B cell (primary cell): ENCODE results near the gene TMEM266. TPM values are rescaled to one million over a fixed set of nuclear protein-coding genes. Genes with fewer than 3 reads are reported as not detected.

ENCODE experiments used
- ATAC-seq: fragments of 200-7000 bp; cut with Tn5 transposase; one replicate; pipeline ENCODE4 v1.10.0; 2021; ENCODE audit warnings: low read depth, mild to moderate bottlenecking, moderate number of reproducible peaks, moderate library complexity
- CTCF ChIA-PET: fragments of 350-600 bp; sonication (Branson Sonifier 250); formaldehyde crosslinking; loops from one replicate; lab custom pipeline; 2021; ENCODE audit warnings: antibody characterized with exemption, inconsistent platforms; lab: Charles Lee
- POLR2A ChIA-PET: fragments of 350-600 bp; sonication (Branson Sonifier 250); formaldehyde crosslinking; loops from one replicate; lab custom pipeline; 2021; ENCODE audit warnings: antibody characterized with exemption; lab: Charles Lee
- DNase-seq: peaks from one replicate; pipeline ENCODE4 v3.0.0; 2013
- H2AFZ ChIP-seq: 2 replicates; pipeline ENCODE4 v1.6.1; 2012; ENCODE audit warnings: mild to moderate bottlenecking, low read depth, low read length; ENCODE audit not compliant: insufficient read depth, poor library complexity, severe bottlenecking
- H3K27ac ChIP-seq, 2 donors: 1 replicate in 1 of 2; 2 replicates in 1 of 2; pipeline ENCODE4 v1.5.1; 2012 to 2013; ENCODE audit warnings: low read length in 2 of 2, mild to moderate bottlenecking in 2 of 2, moderate library complexity in 1 of 2
- H3K27me3 ChIP-seq, 4 experiments: fragments of 200-600 bp in 1 of 4; sonication (generic) in 1 of 4; replicated peaks in 1 of 4; 1 replicate in 2 of 4; 2 replicates in 2 of 4; pipeline versions ENCODE4 v1.6.1 to v1.7.0; 2013 to 2016; ENCODE audit warnings: low read length in 3 of 4, mild to moderate bottlenecking in 2 of 4, mixed read lengths in 1 of 4, moderate library complexity in 1 of 4; ENCODE audit not compliant: insufficient read depth in 4 of 4, control insufficient read depth in 3 of 4; ENCODE audit errors: control extremely low read depth in 1 of 4
- H3K36me3 ChIP-seq, 2 experiments: replicated peaks in 1 of 2; 1 replicate in 1 of 2; 2 replicates in 1 of 2; pipeline versions ENCODE4 v1.6.1 to v1.7.1; 2013; ENCODE audit warnings: low read length in 1 of 2; ENCODE audit not compliant: insufficient read depth in 2 of 2, control insufficient read depth in 1 of 2; ENCODE audit errors: control extremely low read depth in 1 of 2, extremely low read depth in 1 of 2
- H3K4me1 ChIP-seq, 2 donors: fragments of 200-600 bp in 1 of 2; sonication (generic) in 1 of 2; 1 replicate in 1 of 2; 2 replicates in 1 of 2; pipeline versions ENCODE4 v1.5.1 to v1.6.1; 2013 to 2017; ENCODE audit warnings: low read length in 2 of 2; ENCODE audit not compliant: control insufficient read depth in 2 of 2, insufficient read depth in 2 of 2
- H3K4me2 ChIP-seq: replicated peaks from 2 replicates; pipeline ENCODE3; 2012; ENCODE audit warnings: mild to moderate bottlenecking, low read depth, low read length; ENCODE audit not compliant: poor library complexity, severe bottlenecking
- H3K4me3 ChIP-seq, 5 experiments: fragments of 200-600 bp in 1 of 5; sonication (generic) in 1 of 5; 1 replicate in 3 of 5; 2 replicates in 2 of 5; pipeline versions ENCODE4 v1.5.1 to v1.7.0; 2011 to 2016; ENCODE audit warnings: low read length in 4 of 5, mild to moderate bottlenecking in 4 of 5, low read depth in 2 of 5, control low read depth in 1 of 5, moderate library complexity in 1 of 5; ENCODE audit not compliant: insufficient read depth in 1 of 5; ENCODE audit errors: control extremely low read depth in 1 of 5, extremely low read depth in 1 of 5
- H3K79me2 ChIP-seq: fragments of 200-600 bp; sonication (generic); one replicate; pipeline ENCODE4 v1.6.0; 2016; ENCODE audit warnings: low read length; ENCODE audit not compliant: control insufficient read depth, insufficient read depth
- H3K9ac ChIP-seq: fragments of 200-600 bp; sonication (generic); 2 replicates; pipeline ENCODE4 v1.6.1; 2017; ENCODE audit warnings: mild to moderate bottlenecking, low read length, moderate library complexity
- H3K9me3 ChIP-seq, 3 donors: one replicate each; pipeline versions ENCODE4 v1.6.1 to v1.7.1; 2013; ENCODE audit warnings: low read length in 2 of 3; ENCODE audit not compliant: control insufficient read depth in 2 of 3, insufficient read depth in 1 of 3; ENCODE audit errors: control extremely low read depth in 1 of 3
- H4K20me1 ChIP-seq: 2 replicates; pipeline ENCODE4 v1.6.0; 2012; ENCODE audit warnings: mild to moderate bottlenecking, low read length; ENCODE audit not compliant: insufficient read depth, control insufficient read depth, poor library complexity, severe bottlenecking
- H3K27ac Mint-ChIP-seq: one replicate; pipeline ENCODE4 v1.8.0; 2021; ENCODE audit warnings: mixed read lengths
- H3K27me3 Mint-ChIP-seq: one replicate; pipeline ENCODE4 v1.8.0; 2021; ENCODE audit warnings: mixed read lengths
- H3K4me1 Mint-ChIP-seq: one replicate; pipeline ENCODE4 v1.8.0; 2021; ENCODE audit warnings: mixed read lengths
- H3K4me3 Mint-ChIP-seq: one replicate; pipeline ENCODE4 v1.8.0; 2021; ENCODE audit warnings: mixed read lengths
- H3K9me3 Mint-ChIP-seq: one replicate; pipeline ENCODE4 v1.8.0; 2022; ENCODE audit warnings: mixed read lengths; ENCODE audit not compliant: insufficient read depth
- CTCF ChIP-seq: fragments of 200-600 bp; IDR thresholded peaks from one replicate; pipeline ENCODE4 v1.8.0; 2022; ENCODE audit warnings: antibody characterized with exemption, mild to moderate bottlenecking
- EZH2 ChIP-seq: IDR thresholded peaks from 2 replicates; pipeline ENCODE4 v1.6.1; 2012; ENCODE audit warnings: borderline replicate concordance, low read depth, mild to moderate bottlenecking, moderate library complexity, low read length; ENCODE audit not compliant: insufficient read depth, poor library complexity, severe bottlenecking
- WGBS: methylation state at CpG from one replicate; pipeline ENCODE4 v1.1.5; 2013; ENCODE audit warnings: missing lambda C conversion rate; ENCODE audit not compliant: insufficient coverage; 5-methylcytosine and 5-hydroxymethylcytosine counted together
- intact Hi-C: fragments of 100-400 bp; cut with micrococcal nuclease; formaldehyde crosslinking; loops from one replicate; pipeline ENCODE4 v1.10.0; 2022
- polyA plus RNA-seq: library from polyadenylated mRNA; depleted of rRNA; stranded (reverse); fragments of >200 nt; gene quantifications from 2 replicates; pipeline ENCODE4 v1.2.3, GENCODE V29; 2012
- total RNA-seq, 2 donors: library from RNA; stranded (reverse); fragments of 120-200 nt in 1 of 2; gene quantifications; 1 replicate in 1 of 2; 2 replicates in 1 of 2; pipeline versions ENCODE4 v1.2.3 to v1.2.4, GENCODE V29; 2013 to 2022

The TMEM266 gene
- total and polyA plus RNA-seq, 2 donors (not counting 1 experiment from before 2014, with no cell fraction given) = not detected

DNA sequence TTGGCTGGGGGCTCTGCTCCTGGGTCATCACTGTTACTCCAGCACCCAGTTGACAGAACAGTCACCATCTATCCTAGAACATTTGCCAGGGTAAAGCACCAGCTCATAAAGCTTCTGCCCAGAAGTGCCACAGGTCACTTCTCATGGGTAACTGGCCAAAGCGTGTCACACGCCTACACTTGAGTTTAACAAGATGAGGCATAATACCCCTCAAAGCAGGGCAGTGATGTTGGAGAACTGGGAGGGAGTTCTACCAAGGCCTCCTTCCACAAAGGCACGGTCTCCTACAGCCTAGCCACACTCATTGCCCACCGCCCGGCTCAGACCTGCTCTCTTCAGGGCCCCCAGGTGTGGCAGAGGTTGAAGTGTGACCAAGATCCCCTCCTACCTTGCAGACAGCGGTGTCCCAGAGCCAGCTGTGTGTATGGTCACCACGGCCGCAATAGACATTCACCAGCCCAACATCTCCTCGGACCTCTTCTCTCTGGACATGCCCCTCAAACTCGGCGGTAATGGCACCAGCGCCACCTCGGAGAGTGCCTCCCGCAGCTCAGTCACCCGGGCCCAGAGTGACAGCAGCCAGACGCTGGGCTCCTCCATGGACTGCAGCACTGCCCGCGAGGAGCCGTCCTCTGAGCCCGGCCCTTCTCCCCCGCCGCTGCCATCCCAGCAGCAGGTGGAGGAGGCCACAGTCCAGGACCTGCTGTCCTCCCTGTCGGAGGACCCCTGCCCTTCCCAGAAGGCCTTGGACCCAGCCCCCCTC, 143.7 kb downstream of the TMEM266 start:
- Histone ChIP-seq H3K4me1 (no peaks in the 10 kb centered on the region), H4K20me1 (no peaks in the 10 kb centered on the region), H3K27ac (no peak overlapping the region), H3K9me3 (no peaks in the 10 kb centered on the region), H2AFZ (no peak overlapping the region), H3K4me2 (no peak overlapping the region), H3K4me3 (no peak overlapping the region), H3K27me3 (no peaks in the 10 kb centered on the region), H3K79me2 (no peaks in the 10 kb centered on the region), H3K36me3 (peaks cover 0 to 4% of the 10 kb centered on the region in 2 experiments), H3K9ac (no peak overlapping the region)
- Mint-ChIP-seq H3K4me3 (no peak overlapping the region), H3K4me1 (no peaks in the 10 kb centered on the region), H3K27ac (no peak overlapping the region), H3K9me3 (no peaks in the 10 kb centered on the region), H3K27me3 (no peaks in the 10 kb centered on the region)
- ChIA-PET CTCF (no interaction called here), POLR2A (no interaction called here)
- no peak for TF ChIP-seq CTCF
- TF ChIP-seq EZH2 = no peak
- ATAC-seq (no peak), DNase-seq (no peak)
- intact Hi-C loops = no loop called here
- WGBS = 96% methylated on average over 21 of the region's 23 CpGs

GRCh38 chr15:76204109-76204845, 144.5 kb downstream of the TMEM266 start:
- Histone ChIP-seq H4K20me1 (no peaks in the 10 kb centered on the region), H3K79me2 (no peaks in the 10 kb centered on the region), H3K9me3 (no peaks in the 10 kb centered on the region), H3K27me3 (no peaks in the 10 kb centered on the region), H3K36me3 (peaks cover 0 to 12% of the 10 kb centered on the region in 2 experiments), H3K9ac (no peak overlapping the region), H3K4me1 (no peaks in the 10 kb centered on the region), H3K4me3 (no peak overlapping the region), H3K4me2 (no peak overlapping the region), H3K27ac (no peak overlapping the region), H2AFZ (no peak overlapping the region)
- ChIA-PET CTCF (interaction anchor here (0.5 kb wide), 1 partner anchor 669 kb away, joined by 3 read pairs; no protein-coding TSS in a partner anchor), POLR2A (no interaction called here)
- ATAC-seq (no peak), DNase-seq (no peak)
- TF ChIP-seq CTCF (no peak), EZH2 (no peak)
- intact Hi-C loops = no loop called here
- no peak overlapping the region for H3K27ac Mint-ChIP-seq
- no peaks in the 10 kb centered on the region for H3K4me1 Mint-ChIP-seq
- H3K9me3 Mint-ChIP-seq = no peaks in the 10 kb centered on the region
- no peak overlapping the region for H3K4me3 Mint-ChIP-seq
- H3K27me3 Mint-ChIP-seq = no peaks in the 10 kb centered on the region
- WGBS = 97% methylated on average over 12 of the region's 18 CpGs
